Stimulated activated memory B cell treated with anti-CD40 and anti-IgM and Interleukin-4, amounts not matched to agents 10 μg/mL and 1 μg/mL and 100 μg/mL, for 72 hours (primary cell): ENCODE measurements around the gene BORCS8.
"Not testable (repeated sequence)": the region's sequence is repeated elsewhere in the genome, so short reads cannot be mapped to it uniquely, and the experiment has no call there.

Experiments used
- ATAC-seq: fragments of 150-1000 bp; cut with Tn5 transposase; 2 replicates; pipeline ENCODE4 v1.10.0; 2021
- H3K27ac Mint-ChIP-seq: one replicate; pipeline ENCODE4 v1.8.0; 2022; ENCODE audit warnings: mild to moderate bottlenecking, mixed read lengths
- H3K27me3 Mint-ChIP-seq: one replicate; pipeline ENCODE4 v1.8.0; 2022; ENCODE audit warnings: mixed read lengths
- H3K36me3 Mint-ChIP-seq: one replicate; pipeline ENCODE4 v1.8.0; 2022; ENCODE audit warnings: mixed read lengths
- H3K4me1 Mint-ChIP-seq: one replicate; pipeline ENCODE4 v1.8.0; 2022; ENCODE audit warnings: mixed read lengths
- H3K4me3 Mint-ChIP-seq: one replicate; pipeline ENCODE4 v1.8.0; 2022; ENCODE audit warnings: mild to moderate bottlenecking, moderate library complexity, mixed read lengths
- H3K9me3 Mint-ChIP-seq: one replicate; pipeline ENCODE4 v1.8.0; 2022; ENCODE audit warnings: mixed read lengths

BORCS8 gene

DNA sequence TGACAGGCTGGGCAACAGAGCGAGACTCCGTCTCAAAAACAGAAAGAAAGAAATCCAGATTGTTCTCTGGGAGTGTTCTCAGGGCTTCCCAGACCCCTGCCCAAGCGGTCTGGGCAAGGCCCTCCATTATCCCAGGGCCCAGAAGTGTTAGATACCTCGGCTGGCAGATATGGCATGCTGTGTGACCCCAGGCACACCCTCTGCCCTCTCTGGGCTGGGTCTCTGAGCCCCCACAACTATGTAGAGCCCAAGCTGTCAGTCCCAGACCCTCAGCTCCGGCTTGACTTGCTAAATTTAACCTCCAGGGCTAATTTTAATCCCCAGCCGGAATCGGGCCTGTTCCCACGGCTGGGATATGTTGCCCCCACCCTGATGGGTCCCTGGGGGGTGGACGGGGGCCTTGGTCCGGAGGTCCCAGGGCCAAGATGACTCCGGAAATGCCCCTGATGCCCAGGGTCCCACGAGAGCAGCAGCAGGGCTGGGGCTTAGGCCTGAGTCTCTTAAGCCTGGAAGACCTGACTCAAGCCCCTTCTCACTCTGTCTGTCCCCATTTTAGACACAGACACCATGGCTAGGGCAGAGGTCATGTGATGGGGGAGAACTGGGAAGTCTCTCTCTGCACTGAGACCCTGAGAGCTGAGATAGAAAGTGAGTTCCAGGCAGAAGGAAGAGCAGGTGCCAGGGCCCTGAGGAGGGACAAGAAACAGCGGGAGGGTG is 39.1 kb downstream of the BORCS8 start:
- no peaks in the 10 kb centered on the region for H3K27me3 Mint-ChIP-seq
- peaks cover 8% of the 10 kb centered on the region for H3K9me3 Mint-ChIP-seq
- peak overlapping the region; percentile 54 for H3K27ac Mint-ChIP-seq

DNA sequence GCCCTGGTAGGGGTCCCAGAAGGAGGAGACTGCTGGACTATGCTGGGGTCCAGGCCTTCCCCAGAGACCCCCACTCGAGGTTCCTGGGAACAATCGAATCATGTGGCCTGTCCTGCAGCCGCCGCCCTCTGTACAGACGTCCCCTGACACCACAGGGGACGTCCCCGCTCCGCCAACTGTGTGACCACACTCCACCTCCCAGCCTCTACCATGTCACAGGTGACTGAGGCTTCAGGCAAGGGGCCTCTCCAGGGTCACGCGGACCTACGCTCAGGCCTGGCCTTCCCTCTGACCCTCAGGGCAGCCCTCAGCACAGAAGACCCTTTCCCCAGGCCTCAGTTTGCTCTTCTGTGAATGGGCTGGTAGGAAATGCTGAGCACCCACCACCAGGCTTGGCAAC is 40.5 kb downstream of the BORCS8 start:
- Mint-ChIP-seq H3K4me1 (peaks cover 53% of the 10 kb centered on the region), H3K9me3 (peaks cover 8% of the 10 kb centered on the region), H3K27ac (peak overlapping the region; percentile 69), H3K27me3 (no peaks in the 10 kb centered on the region), H3K36me3 (peaks cover 46% of the 10 kb centered on the region), H3K4me3 (no peak overlapping the region)
- peak; percentile 91 for ATAC-seq

More for the DNA sequence above, 39.1 kb downstream of the BORCS8 start:
- ATAC-seq, result no peak
- Mint-ChIP-seq H3K4me3 (no peak overlapping the region), H3K36me3 (peaks cover 34% of the 10 kb centered on the region), H3K4me1 (peaks cover 53% of the 10 kb centered on the region)

GRCh38 chr19:19149435-19149834 is 42.5 kb downstream of the BORCS8 start:
- peaks cover 28% of the 10 kb centered on the region for H3K36me3 Mint-ChIP-seq
- peaks cover 42% of the 10 kb centered on the region for H3K4me1 Mint-ChIP-seq
- no peaks in the 10 kb centered on the region for H3K9me3 Mint-ChIP-seq
- H3K27ac Mint-ChIP-seq, result no peak overlapping the region
- H3K4me3 Mint-ChIP-seq, result no peak overlapping the region
- H3K27me3 Mint-ChIP-seq, result no peaks in the 10 kb centered on the region
- ATAC-seq, result no peak

DNA sequence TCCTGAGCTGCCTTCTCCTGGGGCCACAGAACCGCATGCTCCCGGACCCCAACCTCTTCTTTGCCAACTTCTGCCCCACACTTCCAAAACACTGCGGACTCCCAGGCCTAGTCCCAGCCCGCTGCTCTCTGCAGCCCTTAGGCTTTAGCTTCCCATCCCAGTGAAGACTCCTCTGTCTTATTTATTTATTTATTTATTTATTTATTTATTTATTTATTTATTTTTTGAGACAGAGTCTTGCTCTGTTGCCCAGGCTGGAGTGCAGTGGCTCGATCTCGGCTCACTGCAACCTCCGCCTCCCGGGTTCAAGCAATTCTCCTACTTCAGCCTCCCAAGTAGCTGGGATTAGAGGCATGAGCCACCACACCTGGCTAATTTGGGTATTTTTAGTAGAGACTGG is 43.4 kb downstream of the BORCS8 start:
- not testable (repeated sequence) for H3K27ac Mint-ChIP-seq, ATAC-seq, H3K4me3 Mint-ChIP-seq, H3K27me3 Mint-ChIP-seq, H3K9me3 Mint-ChIP-seq
- Mint-ChIP-seq H3K36me3 (peaks cover 28% of the 10 kb centered on the region), H3K4me1 (peaks cover 41% of the 10 kb centered on the region)

- ATAC-seq, result no peak
- H3K27me3 Mint-ChIP-seq, result no peaks in the 10 kb centered on the region
- H3K36me3 Mint-ChIP-seq, result peaks cover 28% of the 10 kb centered on the region
- no peak overlapping the region for H3K4me3 Mint-ChIP-seq
- peaks cover 30% of the 10 kb centered on the region for H3K4me1 Mint-ChIP-seq
- H3K9me3 Mint-ChIP-seq, result no peaks in the 10 kb centered on the region
- H3K27ac Mint-ChIP-seq, result no peak overlapping the region
Measured at GRCh38 chr19:19147344-19147743, 44.6 kb downstream of the BORCS8 start.

DNA sequence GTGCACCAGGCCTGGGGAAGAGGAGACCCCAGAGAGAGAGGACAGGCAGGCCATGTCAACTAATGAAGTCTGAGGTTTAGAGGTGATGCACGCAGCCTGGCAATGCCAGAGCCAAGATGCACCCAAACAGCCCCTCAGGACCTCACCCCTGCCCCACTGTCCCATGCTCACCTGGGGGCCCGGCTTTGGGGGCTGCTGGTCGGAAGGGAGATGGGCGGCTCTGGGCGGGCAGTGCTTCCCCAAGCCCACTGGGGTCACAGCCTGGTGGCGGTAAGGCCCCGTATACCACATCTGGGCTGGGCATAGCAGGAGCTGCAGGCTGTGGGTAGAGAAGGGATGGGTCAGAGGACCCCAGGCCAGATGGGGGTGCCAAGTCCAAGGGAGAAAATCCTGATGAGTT is 45.1 kb downstream of the BORCS8 start:
- no peak for ATAC-seq
- H3K36me3 Mint-ChIP-seq, result peaks cover 28% of the 10 kb centered on the region
- no peak overlapping the region for H3K4me3 Mint-ChIP-seq
- H3K27me3 Mint-ChIP-seq, result no peaks in the 10 kb centered on the region
- H3K27ac Mint-ChIP-seq, result no peak overlapping the region
- no peaks in the 10 kb centered on the region for H3K9me3 Mint-ChIP-seq
- H3K4me1 Mint-ChIP-seq, result peaks cover 26% of the 10 kb centered on the region

- H3K36me3 Mint-ChIP-seq, result peaks cover 28% of the 10 kb centered on the region
- no peak overlapping the region for H3K4me3 Mint-ChIP-seq
- H3K4me1 Mint-ChIP-seq, result peaks cover 16% of the 10 kb centered on the region
- no peak overlapping the region for H3K27ac Mint-ChIP-seq
- ATAC-seq, result peak; percentile 83
- H3K27me3 Mint-ChIP-seq, result no peaks in the 10 kb centered on the region
- no peaks in the 10 kb centered on the region for H3K9me3 Mint-ChIP-seq
Measured at GRCh38 chr19:19145684-19146608, 46.0 kb downstream of the BORCS8 start.

DNA sequence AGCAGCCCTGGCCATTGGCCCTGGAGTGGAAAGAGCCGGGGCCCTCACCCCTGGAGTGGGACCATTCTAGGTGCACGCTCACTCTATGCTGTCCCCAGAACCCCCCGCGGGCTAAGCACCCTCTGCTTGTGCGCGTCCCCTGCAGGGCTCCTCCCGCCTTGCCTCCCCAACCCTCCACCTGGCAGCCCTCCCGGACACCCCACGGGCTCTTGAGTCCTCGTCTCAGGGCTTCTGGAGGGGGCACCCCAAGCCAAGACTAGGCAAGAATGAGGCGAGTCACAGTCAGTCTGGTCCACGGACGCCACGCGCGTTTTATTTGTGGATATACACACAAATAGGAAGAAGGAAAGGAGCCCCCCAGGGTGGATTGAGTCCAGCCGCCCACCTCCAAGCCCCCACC is 46.7 kb downstream of the BORCS8 start:
- peaks cover 1% of the 10 kb centered on the region for H3K27me3 Mint-ChIP-seq
- no peaks in the 10 kb centered on the region for H3K9me3 Mint-ChIP-seq
- H3K4me1 Mint-ChIP-seq, result peaks cover 10% of the 10 kb centered on the region
- peaks cover 28% of the 10 kb centered on the region for H3K36me3 Mint-ChIP-seq
- H3K4me3 Mint-ChIP-seq, result no peak overlapping the region
- ATAC-seq, result peak; percentile 41
- H3K27ac Mint-ChIP-seq, result no peak overlapping the region

GRCh38 chr19:19142347-19142746 is 49.6 kb downstream of the BORCS8 start:
- Mint-ChIP-seq H3K4me1 (peaks cover 31% of the 10 kb centered on the region), H3K36me3 (peaks cover 7% of the 10 kb centered on the region), H3K27ac (no peak overlapping the region), H3K4me3 (no peak overlapping the region), H3K27me3 (peaks cover 14% of the 10 kb centered on the region), H3K9me3 (no peaks in the 10 kb centered on the region)
- no peak for ATAC-seq

DNA sequence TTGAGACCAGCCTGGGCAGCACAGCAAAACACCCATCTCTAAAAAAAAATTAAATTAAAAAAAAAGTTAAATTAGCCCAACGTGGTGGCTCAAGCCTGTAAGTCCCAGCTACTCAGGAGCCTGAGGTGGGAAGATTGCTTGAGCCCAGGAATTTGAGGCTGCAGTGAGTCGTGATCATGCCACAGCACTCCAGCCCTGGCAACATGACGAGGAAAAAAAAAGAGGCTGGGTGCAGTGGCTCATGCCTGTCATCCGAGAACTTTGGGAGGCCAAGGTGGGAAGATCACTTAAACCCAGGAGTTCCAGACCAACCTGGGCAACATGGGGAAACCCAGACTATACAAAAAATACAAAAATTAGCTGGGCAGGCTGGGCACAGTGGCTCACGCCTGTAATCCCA is 51.5 kb downstream of the BORCS8 start:
- H3K4me1 Mint-ChIP-seq, result peaks cover 33% of the 10 kb centered on the region

DNA sequence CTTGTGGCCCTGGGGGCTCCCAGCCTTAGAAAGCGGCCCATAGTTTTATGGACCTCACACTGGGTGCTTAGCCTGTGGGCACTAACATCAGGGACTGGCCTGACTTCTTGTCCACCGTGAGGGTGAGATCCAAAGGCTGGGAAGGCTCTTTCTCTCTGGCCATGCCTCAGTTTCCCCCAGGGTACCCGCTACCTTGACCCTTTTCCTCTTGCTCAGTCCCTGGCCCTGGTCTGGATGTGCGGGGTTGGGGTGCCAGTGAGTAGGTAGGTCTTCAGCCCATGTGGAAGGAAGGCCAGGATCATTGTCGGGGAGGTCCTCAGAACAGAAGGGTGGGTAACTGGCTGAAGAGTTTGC is 52.1 kb downstream of the BORCS8 start:
- Mint-ChIP-seq H3K27me3 (peaks cover 17% of the 10 kb centered on the region), H3K36me3 (no peaks in the 10 kb centered on the region), H3K27ac (no peak overlapping the region), H3K4me1 (peaks cover 38% of the 10 kb centered on the region), H3K4me3 (no peak overlapping the region), H3K9me3 (no peaks in the 10 kb centered on the region)
- ATAC-seq, result no peak

More for the DNA sequence above, 51.5 kb downstream of the BORCS8 start:
- no peak overlapping the region for H3K4me3 Mint-ChIP-seq
- peaks cover 17% of the 10 kb centered on the region for H3K27me3 Mint-ChIP-seq
- no peaks in the 10 kb centered on the region for H3K9me3 Mint-ChIP-seq
- no peak overlapping the region for H3K27ac Mint-ChIP-seq
- H3K36me3 Mint-ChIP-seq, result no peaks in the 10 kb centered on the region
- ATAC-seq, result no peak

GRCh38 chr19:19138109-19138981 is 53.6 kb downstream of the BORCS8 start, which contains the start of gene TMEM161A:
Gene TMEM161A (minus strand): TSS chr19:19138478. CDS start chr19:19138428, 50 bp downstream.
- no peaks in the 10 kb centered on the region for H3K9me3 Mint-ChIP-seq
- ATAC-seq, result peak; percentile 100
- peaks cover 1% of the 10 kb centered on the region for H3K36me3 Mint-ChIP-seq
- H3K4me3 Mint-ChIP-seq, result peak within 1 kb of the TSS; percentile 95
- H3K4me1 Mint-ChIP-seq, result peaks cover 43% of the 10 kb centered on the region
- peak within 1 kb of the TSS; percentile 95 for H3K27ac Mint-ChIP-seq
- peaks cover 17% of the 10 kb centered on the region for H3K27me3 Mint-ChIP-seq

DNA sequence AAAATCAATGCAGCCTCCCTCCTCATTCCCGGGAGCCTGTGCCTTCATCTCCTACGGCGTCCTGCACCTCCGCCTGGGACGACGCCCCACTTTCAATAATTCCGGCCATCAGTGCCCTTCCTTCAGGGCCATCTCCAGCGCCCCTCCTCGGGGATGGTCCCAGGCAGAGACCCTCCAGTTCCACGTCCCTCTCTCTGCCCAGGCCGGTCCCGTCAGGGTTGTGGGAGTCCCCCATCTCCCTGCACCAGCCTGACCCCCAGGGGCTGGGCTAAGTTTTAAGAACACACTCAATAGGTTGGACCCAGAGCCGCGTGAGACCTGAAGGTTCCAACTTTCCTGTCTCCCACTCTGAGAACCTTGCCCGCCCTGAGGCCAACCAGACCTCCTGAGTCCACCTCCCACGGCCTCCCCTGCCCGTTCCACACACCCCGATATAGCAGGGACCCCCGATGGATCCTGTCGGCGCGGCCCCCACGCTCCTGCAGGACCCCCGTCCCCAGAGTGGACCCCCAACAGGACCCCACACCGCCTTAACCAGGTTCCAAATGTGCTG is 54.3 kb downstream of the BORCS8 start:
- peak overlapping the region; percentile 95 for H3K27ac Mint-ChIP-seq

DNA sequence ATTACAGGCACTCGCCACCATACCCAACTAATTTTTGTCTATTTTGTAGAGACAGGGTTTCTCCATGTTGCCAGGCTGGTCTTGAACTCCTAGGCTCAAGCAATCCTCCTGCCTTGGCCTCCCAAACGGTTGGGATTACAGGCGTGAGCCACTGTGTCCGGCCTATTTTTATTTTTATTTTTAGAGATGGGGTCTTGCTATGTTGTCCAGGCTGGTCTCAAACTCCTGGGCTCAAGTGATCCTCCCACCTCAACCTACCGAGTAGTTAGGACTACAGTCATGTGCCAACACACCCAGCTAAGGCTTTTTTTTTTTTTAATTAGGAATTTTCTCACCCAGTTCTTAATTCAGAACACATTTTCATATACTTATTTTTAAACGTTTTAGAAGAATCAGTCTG is 56.2 kb downstream of the BORCS8 start:
- not testable (repeated sequence) for H3K4me3 Mint-ChIP-seq, H3K27ac Mint-ChIP-seq, H3K9me3 Mint-ChIP-seq, ATAC-seq
- Mint-ChIP-seq H3K27me3 (peaks cover 17% of the 10 kb centered on the region), H3K4me1 (peaks cover 43% of the 10 kb centered on the region), H3K36me3 (peaks cover 17% of the 10 kb centered on the region)

More for the DNA sequence above, 54.3 kb downstream of the BORCS8 start:
- Mint-ChIP-seq H3K4me3 (peak overlapping the region; percentile 95), H3K27me3 (peaks cover 17% of the 10 kb centered on the region), H3K4me1 (peaks cover 43% of the 10 kb centered on the region), H3K9me3 (no peaks in the 10 kb centered on the region), H3K36me3 (peaks cover 8% of the 10 kb centered on the region)
- ATAC-seq, result peak; percentile 6
